Stimulated activated CD8-positive, alpha-beta memory T cell treated with anti-CD3 and anti-CD28 coated beads, Interleukin-12 subunit alpha, Interleukin-12 subunit beta, amount 100 ng/mL, for 24 hours (primary cell): Measurements from ENCODE around the gene VEZT.
"Not testable (repeated sequence)": the region's sequence is repeated elsewhere in the genome, so short reads cannot be mapped to it uniquely, and the experiment has no call there.

Source experiments
- DNase-seq: peaks from one replicate; pipeline ENCODE4 v3.0.0-alpha.2; 2020; ENCODE audit errors: extremely low read depth

The VEZT gene

GRCh38 chr12:95217377-95218149 is at the start of gene VEZT, which contains the start of gene FGD6:
TSS of gene VEZT (plus strand) at chr12:95217807. CDS start at chr12:95217851, 44 bp downstream.
TSS of gene FGD6 (minus strand) at chr12:95217467. CDS start at chr12:95217240, 227 bp downstream.
- peak; percentile 88 for DNase-seq

- no peak for DNase-seq
These were observed 48.9 kb upstream of the VEZT start for GRCh38 chr12:95168746-95169145.

DNA sequence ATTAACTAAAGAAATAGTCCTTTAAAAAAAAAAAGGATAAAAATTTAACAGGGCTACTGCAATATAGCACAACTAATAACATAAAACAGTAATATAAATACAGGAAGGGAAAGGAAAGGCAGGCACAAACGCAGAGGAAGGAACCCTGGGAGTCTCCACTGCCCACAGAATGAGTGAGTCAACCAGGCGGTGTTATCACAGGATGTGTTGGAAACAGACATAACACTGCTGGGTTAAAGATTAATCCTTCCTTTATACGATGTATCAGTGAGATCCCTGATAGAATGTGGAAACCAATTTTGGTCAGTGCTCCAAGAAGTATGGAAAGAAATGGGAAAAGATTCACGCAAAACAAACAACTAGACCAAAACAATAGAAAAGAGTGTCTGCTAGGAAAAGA is 48.2 kb upstream of the VEZT start:
- DNase-seq, result no peak

GRCh38 chr12:95173392-95174251 is 44.0 kb upstream of the VEZT start:
- DNase-seq, result no peak

DNA sequence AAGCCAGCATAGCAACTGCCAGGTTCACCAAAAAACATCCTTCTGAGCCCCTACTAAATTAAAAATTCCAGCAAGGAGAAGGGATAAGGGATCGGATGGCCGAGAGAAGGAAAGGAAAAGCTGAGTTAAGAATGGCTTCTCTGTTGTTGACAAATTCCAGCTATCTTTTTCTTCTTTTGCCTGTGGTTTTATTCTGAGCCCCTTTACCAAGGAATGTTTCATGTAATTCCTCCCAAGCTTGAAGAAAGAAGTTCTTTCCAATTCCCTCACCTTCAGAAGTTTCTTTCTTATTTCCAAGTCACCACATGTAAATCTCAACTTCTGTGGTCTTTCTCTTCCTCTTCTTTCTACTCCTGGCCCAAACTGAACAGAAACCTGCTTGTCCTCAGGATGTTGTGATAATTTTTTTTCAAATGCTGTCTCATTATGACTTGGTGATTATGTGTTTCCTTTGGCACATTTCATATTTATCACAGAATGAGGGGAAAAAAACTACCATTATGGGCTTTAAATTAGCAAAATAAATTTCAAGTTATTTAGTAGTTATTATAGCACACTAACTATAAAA is 40.3 kb upstream of the VEZT start:
- no peak for DNase-seq

DNA sequence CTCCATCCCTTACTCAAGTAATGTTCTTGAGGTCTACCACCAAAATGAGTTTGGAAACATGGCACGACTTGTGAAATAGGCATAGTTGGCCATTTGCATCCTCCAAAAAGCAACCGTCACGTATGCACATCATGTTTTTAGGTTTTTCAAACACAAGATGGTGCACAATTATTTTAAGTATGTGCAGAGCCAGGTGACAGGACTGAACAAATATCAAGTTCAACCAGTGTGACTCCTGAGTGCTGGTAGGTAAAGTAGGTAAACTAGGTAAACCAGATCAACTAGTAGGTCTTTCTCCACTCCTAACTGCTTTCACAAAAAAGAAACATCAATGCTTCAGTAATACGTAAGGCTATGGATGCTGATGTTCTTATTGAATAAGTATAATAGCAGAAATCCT is 39.5 kb upstream of the VEZT start:
- no peak for DNase-seq

DNA sequence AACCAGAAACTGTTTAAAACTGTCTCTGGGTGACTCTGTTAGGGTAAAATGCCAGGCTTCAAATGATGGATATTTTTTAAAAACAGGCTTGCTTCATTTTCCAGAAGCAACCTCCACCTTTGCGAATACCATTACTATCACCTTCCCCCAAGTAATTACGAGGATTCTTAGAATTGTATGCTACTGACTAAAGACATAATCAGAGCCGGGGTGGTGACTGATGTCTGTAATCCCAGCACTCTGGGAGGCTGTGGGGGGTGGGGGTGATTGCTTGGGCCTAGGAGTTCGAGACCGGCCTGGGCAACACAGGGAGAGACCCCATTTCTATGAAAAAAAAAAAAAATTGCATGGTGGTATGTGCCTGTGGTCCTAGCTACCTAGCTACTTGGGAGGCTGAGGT is 38.6 kb upstream of the VEZT start:
- no peak for DNase-seq

- DNase-seq, result no peak
These were observed 36.5 kb upstream of the VEZT start for GRCh38 chr12:95181103-95181502.

DNA sequence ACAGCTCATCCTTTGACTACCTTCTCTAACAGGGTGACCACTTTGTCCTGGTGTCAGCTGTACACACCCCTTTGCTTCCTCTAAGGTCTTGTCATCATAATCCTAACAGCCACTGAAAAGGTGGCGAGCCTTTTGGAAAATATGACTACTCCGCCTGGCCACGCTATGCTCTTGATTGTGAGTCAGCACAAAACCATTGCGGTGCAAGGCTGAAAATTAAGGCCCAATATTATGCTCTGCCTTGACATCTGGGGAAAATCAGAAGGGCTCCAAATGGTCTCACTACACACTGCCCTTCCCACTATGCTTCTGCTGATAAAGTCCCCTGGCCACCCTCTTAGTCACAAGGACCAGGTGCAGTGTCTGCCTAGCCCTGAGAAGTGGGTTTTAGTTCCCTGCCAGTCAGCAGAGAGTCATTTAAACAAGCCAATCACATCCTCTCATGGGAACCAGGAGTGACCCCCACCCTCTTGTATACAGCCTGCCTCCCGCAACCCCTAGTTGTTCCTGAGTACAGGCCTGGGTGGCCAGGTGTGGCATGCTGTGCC is 34.7 kb upstream of the VEZT start:
- DNase-seq, result no peak

DNA sequence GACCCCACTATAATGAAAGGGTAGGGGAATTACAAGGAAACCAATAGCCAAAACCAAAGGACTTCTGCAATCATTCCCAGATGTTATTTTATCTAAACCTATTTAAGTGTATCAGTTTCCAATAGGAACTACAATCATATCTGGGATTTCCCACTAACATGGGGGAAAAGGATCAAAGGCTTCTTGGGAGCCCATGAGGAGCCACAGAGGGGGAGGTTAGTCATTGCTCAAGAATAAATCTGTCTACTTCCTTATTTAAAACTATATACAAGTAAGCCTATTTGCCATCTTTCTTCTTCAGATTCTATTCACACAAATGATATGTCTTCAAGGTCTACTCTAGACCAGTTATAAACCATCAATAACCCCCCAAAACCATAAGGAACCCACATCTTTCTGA is 33.5 kb upstream of the VEZT start:
- no peak for DNase-seq

GRCh38 chr12:95185072-95185471 is 32.5 kb upstream of the VEZT start:
- DNase-seq, result no peak

DNA sequence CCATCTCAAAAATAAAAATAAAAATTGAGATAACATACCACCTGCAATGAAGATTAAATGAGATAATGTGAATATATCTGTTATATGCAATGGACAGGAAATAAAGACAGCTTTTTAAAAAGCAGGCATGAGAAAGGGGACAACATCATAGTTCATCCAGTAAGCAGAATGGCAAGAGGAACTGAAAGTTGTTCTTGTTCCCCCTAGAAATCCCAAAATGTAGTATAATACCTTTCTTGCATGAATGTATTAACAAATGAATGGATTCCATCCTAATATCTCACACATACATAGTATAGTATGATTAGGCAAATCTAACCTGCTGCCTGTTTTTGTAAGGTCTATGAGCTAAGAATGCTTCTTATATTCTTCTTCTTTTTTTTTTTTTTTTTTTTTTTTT is 31.8 kb upstream of the VEZT start:
- DNase-seq, result no peak

DNA sequence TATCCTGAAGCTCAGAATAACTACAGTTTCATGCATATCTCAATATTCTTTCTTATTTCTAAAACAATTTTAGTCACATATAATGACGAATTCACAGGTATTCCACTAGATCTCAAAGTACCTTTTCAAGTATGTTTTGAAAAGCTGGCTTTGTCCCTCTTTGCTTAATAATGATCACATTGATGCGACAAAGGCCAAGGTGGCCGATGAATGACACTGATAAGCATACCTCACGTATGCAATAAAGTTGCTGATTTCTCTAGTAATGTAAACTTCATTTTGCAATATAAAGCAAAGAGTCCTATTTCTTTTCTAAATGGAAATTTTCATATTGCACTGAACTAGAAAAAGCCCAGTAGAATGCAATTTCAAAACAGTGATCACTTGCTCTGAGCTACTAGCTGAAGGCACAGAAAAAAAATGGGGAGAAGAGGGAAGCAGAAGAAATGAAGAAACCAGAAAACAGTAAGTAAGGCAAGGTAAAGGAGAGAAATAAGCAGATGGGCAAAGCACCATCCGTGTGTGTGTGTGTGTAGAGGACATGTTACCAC is 29.7 kb upstream of the VEZT start:
- DNase-seq, result no peak

DNA sequence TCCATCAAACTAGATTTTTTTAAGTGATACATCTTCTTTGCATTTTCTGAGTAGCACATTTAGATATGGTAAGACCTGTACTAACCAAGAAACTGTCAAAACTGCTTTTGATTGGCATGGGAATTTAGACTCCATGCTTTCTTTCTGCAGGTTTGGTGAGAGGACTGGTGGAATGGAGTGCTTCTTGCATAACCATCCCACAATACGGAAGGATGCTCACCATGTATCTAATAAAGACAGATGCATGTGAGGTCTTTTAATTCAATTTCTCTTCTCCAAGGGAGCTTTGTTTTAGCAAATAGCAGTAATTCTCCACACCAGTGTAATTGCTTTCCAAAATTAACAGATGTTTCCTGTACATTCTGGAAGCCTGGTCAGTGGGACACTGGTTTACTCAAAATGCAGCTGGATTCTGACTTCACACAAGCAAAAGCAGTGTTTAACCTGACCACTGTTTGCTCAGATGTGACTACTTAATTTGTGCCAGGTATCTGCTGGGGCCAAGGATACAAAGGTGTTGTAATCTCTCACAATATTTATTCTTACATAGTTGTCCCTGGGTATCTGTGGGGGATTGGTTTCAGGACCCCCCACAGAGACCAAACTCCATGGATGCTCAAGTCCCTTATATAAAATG is 26.4 kb upstream of the VEZT start:
- no peak for DNase-seq

GRCh38 chr12:95192271-95192670 is 25.3 kb upstream of the VEZT start:
- DNase-seq, result no peak

- no peak for DNase-seq
These were observed 24.5 kb upstream of the VEZT start for GRCh38 chr12:95193139-95193538.

GRCh38 chr12:95195122-95195521 is 22.5 kb upstream of the VEZT start:
- DNase-seq, result no peak

DNA sequence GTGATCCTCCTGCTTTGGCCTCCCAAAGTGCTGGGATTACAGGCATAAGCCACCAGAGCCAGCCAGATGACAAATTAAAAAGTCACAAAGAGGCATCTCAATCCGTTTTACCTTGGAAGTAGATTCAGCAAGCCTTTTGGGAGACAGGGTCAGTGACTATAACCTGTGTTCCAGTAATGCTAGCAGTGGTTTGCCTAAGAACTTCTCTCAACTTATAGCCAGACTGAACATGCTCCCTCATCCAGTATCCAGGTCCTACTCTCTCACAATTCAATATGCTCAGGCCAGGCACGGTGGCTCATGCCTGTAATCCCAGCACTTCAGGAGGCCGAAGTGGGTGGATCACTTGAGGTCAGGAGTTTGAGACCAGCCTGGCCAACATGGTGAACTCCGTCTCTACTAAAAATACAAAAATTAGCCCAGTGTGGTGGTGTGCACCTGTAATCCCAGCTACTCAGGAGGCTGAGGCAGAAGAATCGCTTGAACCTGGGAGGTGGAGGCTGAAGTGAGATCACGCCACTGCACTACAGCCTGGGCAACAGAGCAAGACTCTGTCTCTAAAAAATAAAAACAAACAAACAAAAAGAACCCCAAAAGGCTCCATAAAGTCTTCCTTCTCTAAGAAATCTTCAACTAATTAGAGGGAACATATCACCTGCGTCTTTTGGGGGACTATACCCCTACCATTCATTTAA is 20.6 kb upstream of the VEZT start:
- DNase-seq, result not testable (repeated sequence)

- DNase-seq, result no peak
These were observed 20.0 kb upstream of the VEZT start for GRCh38 chr12:95197636-95198035.

DNA sequence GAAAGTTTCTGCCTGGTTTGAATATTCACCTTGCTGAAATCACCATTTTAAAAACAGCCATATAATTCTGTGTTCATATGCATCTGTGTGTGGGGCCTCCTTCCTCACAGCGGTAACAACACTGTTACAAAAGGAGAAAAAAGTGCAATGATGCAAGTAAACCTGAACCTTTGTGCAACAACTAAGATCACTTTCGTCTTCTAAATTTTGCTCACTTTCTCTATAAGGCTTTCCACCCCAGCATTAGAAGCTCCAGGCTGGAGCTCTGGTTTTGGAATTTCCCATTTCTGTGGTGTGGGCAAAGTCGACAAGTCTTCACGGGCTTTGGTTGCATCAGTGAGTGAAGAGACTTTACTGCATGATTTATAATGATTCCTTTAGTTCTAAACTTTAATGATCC is 18.7 kb upstream of the VEZT start:
- no peak for DNase-seq
